Epithelial cell of esophagus (primary cell): ENCODE results near the gene LRRC45.

Experiments
- DNase-seq: peaks from one replicate; pipeline ENCODE4 v3.0.0; 2010; ENCODE audit warnings: low read depth
- H3K4me3 ChIP-seq: 2 replicates; pipeline ENCODE4 v1.5.1; 2011; ENCODE audit warnings: mild to moderate bottlenecking, low read length, control low read depth
- CTCF ChIP-seq: IDR thresholded peaks from 2 replicates; pipeline ENCODE4 v1.5.1; 2011; ENCODE audit warnings: low read depth, mild to moderate bottlenecking, low read length, control low read depth, inconsistent platforms; ENCODE audit not compliant: insufficient read depth; ENCODE audit errors: missing control alignments

Gene LRRC45

GRCh38 chr17:82050152-82050760 lies 27.2 kb downstream of the LRRC45 start:
- no peak for DNase-seq
- H3K4me3 ChIP-seq: peak overlapping the region; percentile 79
- no peak for TF ChIP-seq CTCF

- TF ChIP-seq CTCF: no peak
- no peak for DNase-seq
- peak overlapping the region; percentile 79 for H3K4me3 ChIP-seq
Measured at GRCh38 chr17:82050761-82051641, 27.9 kb downstream of the LRRC45 start.

- DNase-seq: peak; percentile 82
- no peak for TF ChIP-seq CTCF
- H3K4me3 ChIP-seq: peak within 1 kb of the TSS; percentile 79
Measured at GRCh38 chr17:82051776-82052637, 28.9 kb downstream of the LRRC45 start, which contains the start of the genes GPS1 and RFNG. Gene GPS1 (plus strand): TSS chr17:82051898. CDS start chr17:82051932, 34 bp downstream. Gene RFNG (minus strand): TSS chr17:82051811. CDS start chr17:82051766, 45 bp downstream.

GRCh38 chr17:82052638-82053059 lies 29.5 kb downstream of the LRRC45 start:
- peak overlapping the region; percentile 79 for H3K4me3 ChIP-seq
- TF ChIP-seq CTCF: no peak
- no peak for DNase-seq

- no peak for TF ChIP-seq CTCF
- H3K4me3 ChIP-seq: peak overlapping the region; percentile 79
- no peak for DNase-seq
Measured at GRCh38 chr17:82053130-82053529, 30.0 kb downstream of the LRRC45 start.

- TF ChIP-seq CTCF: no peak
- H3K4me3 ChIP-seq: no peak overlapping the region
- no peak for DNase-seq
Measured at GRCh38 chr17:82053556-82054263, 30.6 kb downstream of the LRRC45 start.
